ENCODE measurements around the gene PSMB9. TPM values are rescaled to one million over a fixed set of nuclear protein-coding genes. Genes with fewer than 3 reads are reported as not detected.
A peak's percentile ranks its signal among the peaks of the same experiment; 100 is the strongest.

The PSMB9 gene
- polyA plus RNA-seq, 3 donors, result 204 to 405 (median 350) TPM

DNA sequence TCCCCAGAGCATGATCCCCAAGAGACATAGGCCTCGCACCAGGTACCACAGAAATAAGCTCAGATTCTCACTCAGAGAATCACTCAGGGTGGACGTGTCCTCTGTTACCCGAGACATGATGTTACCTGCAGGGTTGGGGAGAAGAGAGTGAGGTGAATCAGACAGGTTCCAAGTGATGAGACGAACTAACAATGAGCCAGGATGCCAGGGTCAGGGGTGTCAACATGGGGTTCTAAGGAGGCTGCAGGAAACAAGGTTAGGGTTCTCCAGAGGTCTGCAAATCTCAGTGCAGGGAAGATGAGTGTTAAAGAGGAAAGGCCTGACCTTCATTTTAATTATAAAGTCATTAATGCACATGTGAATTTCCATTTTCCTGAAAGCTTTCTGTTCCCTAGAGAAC lies 3.0 kb upstream of the PSMB9 start:
- peak overlapping the region; percentile 96 for H3K4me2 ChIP-seq (replicated peaks; ENCODE audit: extremely low read depth, low read length, poor library complexity, severe bottlenecking)
- H3K9ac ChIP-seq (ENCODE audit: insufficient read depth, low read length, poor library complexity, severe bottlenecking), result no peak overlapping the region
- H3K79me2 ChIP-seq (ENCODE audit: insufficient read depth, low read length), result peaks cover 96% of the 10 kb centered on the region
- WGBS (ENCODE audit: insufficient coverage), result 100% methylated on average over 2 of the region's 4 CpGs
- peaks cover 77% of the 10 kb centered on the region for H3K4me1 Mint-ChIP-seq
- H3K4me3 ChIP-seq (replicated peaks in 1 of 3; ENCODE audit: low read depth in 2 of 3, low read length in 3 of 3), result peak overlapping the region in 1 of 3 experiments; percentile 98
- no peaks in the 10 kb centered on the region for H3K9me3 ChIP-seq (replicated peaks in 1 of 2; ENCODE audit: control insufficient read depth in 1 of 2, insufficient read depth in 1 of 2, low read length in 2 of 2)
- H3K27me3 ChIP-seq (ENCODE audit: control insufficient read depth in 2 of 2, insufficient read depth in 2 of 2, low read length in 2 of 2), result no peaks in the 10 kb centered on the region
- peaks cover 0 to 5% (median 1%) of the 10 kb centered on the region in 3 donors for H3K27me3 Mint-ChIP-seq (ENCODE audit: low read depth in 3 of 3)
- H2AFZ ChIP-seq (ENCODE audit: insufficient read depth, low read depth, low read length, poor library complexity, severe bottlenecking), result no peak overlapping the region
- no peak for DNase-seq
- TF ChIP-seq, protein P1, sequence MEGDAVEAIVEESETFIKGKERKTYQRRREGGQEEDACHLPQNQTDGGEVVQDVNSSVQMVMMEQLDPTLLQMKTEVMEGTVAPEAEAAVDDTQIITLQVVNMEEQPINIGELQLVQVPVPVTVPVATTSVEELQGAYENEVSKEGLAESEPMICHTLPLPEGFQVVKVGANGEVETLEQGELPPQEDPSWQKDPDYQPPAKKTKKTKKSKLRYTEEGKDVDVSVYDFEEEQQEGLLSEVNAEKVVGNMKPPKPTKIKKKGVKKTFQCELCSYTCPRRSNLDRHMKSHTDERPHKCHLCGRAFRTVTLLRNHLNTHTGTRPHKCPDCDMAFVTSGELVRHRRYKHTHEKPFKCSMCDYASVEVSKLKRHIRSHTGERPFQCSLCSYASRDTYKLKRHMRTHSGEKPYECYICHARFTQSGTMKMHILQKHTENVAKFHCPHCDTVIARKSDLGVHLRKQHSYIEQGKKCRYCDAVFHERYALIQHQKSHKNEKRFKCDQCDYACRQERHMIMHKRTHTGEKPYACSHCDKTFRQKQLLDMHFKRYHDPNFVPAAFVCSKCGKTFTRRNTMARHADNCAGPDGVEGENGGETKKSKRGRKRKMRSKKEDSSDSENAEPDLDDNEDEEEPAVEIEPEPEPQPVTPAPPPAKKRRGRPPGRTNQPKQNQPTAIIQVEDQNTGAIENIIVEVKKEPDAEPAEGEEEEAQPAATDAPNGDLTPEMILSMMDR (IDR thresholded peaks at IDR 0.05), result no peak
- H3K27ac Mint-ChIP-seq, result peak overlapping the region in 2 of 7 donors; percentile 37 to 51
- peaks cover 0 to 10% (median 3%) of the 10 kb centered on the region in 7 donors for H3K9me3 Mint-ChIP-seq
- H3K36me3 Mint-ChIP-seq, result peaks cover 63 to 66% of the 10 kb centered on the region in 2 donors
- H4K20me1 ChIP-seq (ENCODE audit: insufficient read depth, low read length), result peaks cover 77% of the 10 kb centered on the region
- peaks cover 54 to 68% of the 10 kb centered on the region in 2 donors for H3K4me1 ChIP-seq (ENCODE audit: control insufficient read depth in 1 of 2, insufficient read depth in 2 of 2, low read length in 2 of 2)
- no peak overlapping the region for H3K27ac ChIP-seq (ENCODE audit: low read depth in 1 of 2, low read length in 2 of 2)
- H3K4me3 Mint-ChIP-seq, result peak overlapping the region; percentile 4 to 59
- intact Hi-C loops (cut with micrococcal nuclease), result no loop called here
- H3K36me3 ChIP-seq (replicated peaks in 1 of 2; ENCODE audit: control insufficient read depth in 1 of 2, insufficient read depth in 2 of 2, low read length in 2 of 2), result peaks cover 52 to 67% of the 10 kb centered on the region in 2 donors

DNA sequence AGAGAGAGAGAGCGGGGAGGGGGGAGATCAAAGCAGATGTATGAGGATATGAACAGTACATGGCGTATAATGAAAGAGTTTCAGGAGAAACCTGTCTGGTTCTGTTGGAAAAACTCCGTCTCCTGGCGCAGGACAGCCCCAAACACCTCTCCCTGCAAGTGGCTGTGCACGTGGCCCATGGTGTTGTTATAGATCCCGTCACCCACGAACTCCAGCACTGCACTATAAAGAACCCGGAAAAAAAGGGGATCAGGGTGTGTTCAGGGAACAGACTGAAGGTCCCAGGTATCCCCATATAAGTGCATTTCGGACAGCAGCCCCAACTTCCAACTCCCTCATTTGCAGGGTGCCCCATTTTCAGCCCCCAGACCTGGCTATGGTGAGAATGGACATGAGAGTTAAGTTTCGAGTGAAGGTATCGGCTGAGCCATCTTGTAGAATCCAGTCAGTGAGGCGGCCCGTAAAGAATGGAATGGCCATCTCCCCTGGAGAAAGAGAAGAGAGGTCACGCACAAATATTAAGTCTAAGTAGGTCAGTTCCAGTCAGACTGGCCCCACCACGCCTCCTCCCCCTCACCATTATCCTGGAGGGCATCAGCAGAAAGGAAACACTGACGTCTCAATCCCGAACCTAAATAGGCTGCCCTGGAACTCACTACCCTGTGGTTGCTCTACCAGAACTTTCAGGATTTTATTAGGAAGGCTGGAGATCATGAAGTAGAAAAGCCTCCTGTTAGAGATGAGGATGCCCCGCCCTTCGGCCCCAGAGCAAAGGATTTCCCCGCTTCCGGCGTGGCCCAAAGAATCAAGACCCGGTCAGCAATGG lies 1.8 kb upstream of the PSMB9 start:
- Histone ChIP-seq H2AFZ (ENCODE audit: insufficient read depth, low read depth, low read length, poor library complexity, severe bottlenecking) (peak overlapping the region; percentile 80), H3K4me2 (replicated peaks; ENCODE audit: extremely low read depth, low read length, poor library complexity, severe bottlenecking) (peak overlapping the region; percentile 96), H3K79me2 (ENCODE audit: insufficient read depth, low read length) (peaks cover 93% of the 10 kb centered on the region), H4K20me1 (ENCODE audit: insufficient read depth, low read length) (peaks cover 68% of the 10 kb centered on the region), H3K27me3 (ENCODE audit: control insufficient read depth in 2 of 2, insufficient read depth in 2 of 2, low read length in 2 of 2) (no peaks in the 10 kb centered on the region), H3K9me3 (replicated peaks in 1 of 2; ENCODE audit: control insufficient read depth in 1 of 2, insufficient read depth in 1 of 2, low read length in 2 of 2) (no peaks in the 10 kb centered on the region), H3K4me3 (replicated peaks in 1 of 3; ENCODE audit: low read depth in 2 of 3, low read length in 3 of 3) (peak overlapping the region; percentile 79 to 99 (median 98)), H3K9ac (ENCODE audit: insufficient read depth, low read length, poor library complexity, severe bottlenecking) (peak overlapping the region; percentile 92), H3K27ac (ENCODE audit: low read depth in 1 of 2, low read length in 2 of 2) (peak overlapping the region; percentile 93 to 99), H3K36me3 (replicated peaks in 1 of 2; ENCODE audit: control insufficient read depth in 1 of 2, insufficient read depth in 2 of 2, low read length in 2 of 2) (peaks cover 46 to 67% of the 10 kb centered on the region in 2 donors), H3K4me1 (ENCODE audit: control insufficient read depth in 1 of 2, insufficient read depth in 2 of 2, low read length in 2 of 2) (peaks cover 42 to 61% of the 10 kb centered on the region in 2 donors)
- peaks cover 0 to 8% (median 3%) of the 10 kb centered on the region in 7 donors for H3K9me3 Mint-ChIP-seq
- H3K4me3 Mint-ChIP-seq, result peak overlapping the region; percentile 99 to 100
- H3K36me3 Mint-ChIP-seq, result peaks cover 59 to 63% of the 10 kb centered on the region in 2 donors
- H3K27me3 Mint-ChIP-seq (ENCODE audit: low read depth in 3 of 3), result peaks cover 0 to 5% (median 1%) of the 10 kb centered on the region in 3 donors
- 51% methylated on average over 13 of the region's 23 CpGs for WGBS (ENCODE audit: insufficient coverage)
- TF ChIP-seq, protein P1 (IDR thresholded peaks at IDR 0.05), result no peak
- peak overlapping the region; percentile 96 to 100 (median 98) for H3K27ac Mint-ChIP-seq
- H3K4me1 Mint-ChIP-seq, result peaks cover 69% of the 10 kb centered on the region
- intact Hi-C loops (cut with micrococcal nuclease), result loop anchor here in 1 of 2 donors (2.0 kb wide), 1 partner anchor 13 kb away; the partner anchor contains the start of gene TAP2
- peak in 1 of 3 donors; percentile 41 for DNase-seq
